ENCODE measurements around the gene RPL11.
"Not testable (repeated sequence)": the region's sequence is repeated elsewhere in the genome, so short reads cannot be mapped to it uniquely, and the experiment has no call there.

The RPL11 gene

DNA sequence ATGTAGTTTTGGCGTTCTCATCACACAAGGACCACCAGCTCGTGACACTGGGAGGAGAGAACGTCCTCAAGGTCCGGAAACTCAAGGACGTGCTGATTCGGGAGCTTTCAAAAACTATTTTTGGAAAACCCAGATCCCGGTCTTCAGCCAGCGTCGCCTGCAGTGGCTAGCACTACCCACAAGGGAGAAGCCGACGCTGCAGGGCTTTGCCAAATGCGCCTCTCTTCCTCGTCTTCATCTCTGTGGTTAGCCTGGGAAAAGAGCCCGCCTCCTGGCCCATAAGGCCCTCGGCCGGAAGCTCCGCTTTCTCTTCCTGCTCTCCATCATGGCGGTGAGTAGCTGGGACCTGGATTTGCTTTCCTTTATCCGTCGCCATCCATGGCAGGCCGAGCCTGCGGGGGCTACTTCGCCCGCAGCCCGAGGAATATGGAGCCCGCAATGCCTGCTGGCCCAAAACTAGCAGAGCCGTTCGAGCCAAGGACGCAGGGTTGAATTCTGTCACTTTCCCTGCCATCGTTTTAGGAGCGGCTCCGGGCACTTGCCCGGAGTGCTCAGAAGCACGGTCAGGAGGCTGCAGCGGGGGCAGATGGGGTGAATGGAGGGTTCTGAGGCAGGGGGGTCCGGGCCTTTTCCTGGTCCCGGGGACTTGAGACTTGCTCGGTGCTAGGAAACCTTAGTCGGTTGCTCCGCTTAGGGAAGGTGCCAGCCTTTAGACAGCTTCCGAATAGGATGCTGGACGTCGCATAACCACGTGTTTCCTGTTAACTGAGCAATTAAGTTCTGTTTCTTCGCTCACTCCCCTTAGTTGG, at the start of gene RPL11:
RPL11 (plus strand) TSS at position 308 of the 809 bp plus-strand sequence; CDS start at position 326, 18 bp downstream.
- peak; percentile 95 for DNase-seq (ENCODE audit: low spot score)
- peak; percentile 47 for TF ChIP-seq CTCF (IDR thresholded peaks at IDR 0.05; ENCODE audit: extremely low read depth, missing control alignments)

GRCh38 chr1:23643736-23644554, 47.7 kb upstream of the RPL11 start:
- no peak for DNase-seq (ENCODE audit: low spot score)
- TF ChIP-seq CTCF (IDR thresholded peaks at IDR 0.05; ENCODE audit: extremely low read depth, missing control alignments) = no peak

DNA sequence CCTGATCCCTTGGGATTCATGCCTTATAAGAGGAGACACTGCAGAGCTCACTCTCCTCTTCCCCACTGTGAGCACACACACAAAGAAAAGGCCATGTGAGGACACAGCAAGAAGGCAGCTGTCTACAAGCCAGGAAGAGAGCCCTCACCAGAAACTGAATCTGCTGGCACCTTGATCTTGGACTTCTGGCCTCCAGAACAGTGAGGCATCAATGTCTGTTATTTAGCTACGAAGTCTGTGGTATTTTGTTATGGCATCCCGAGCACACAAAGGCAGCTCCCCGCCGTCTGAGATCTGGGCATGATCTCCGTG, 47.1 kb upstream of the RPL11 start:
- no peak for TF ChIP-seq CTCF (IDR thresholded peaks at IDR 0.05; ENCODE audit: extremely low read depth, missing control alignments)
- DNase-seq (ENCODE audit: low spot score) = no peak

GRCh38 chr1:23645338-23645737, 46.3 kb upstream of the RPL11 start:
- TF ChIP-seq CTCF (IDR thresholded peaks at IDR 0.05; ENCODE audit: extremely low read depth, missing control alignments) = no peak
- no peak for DNase-seq (ENCODE audit: low spot score)

DNA sequence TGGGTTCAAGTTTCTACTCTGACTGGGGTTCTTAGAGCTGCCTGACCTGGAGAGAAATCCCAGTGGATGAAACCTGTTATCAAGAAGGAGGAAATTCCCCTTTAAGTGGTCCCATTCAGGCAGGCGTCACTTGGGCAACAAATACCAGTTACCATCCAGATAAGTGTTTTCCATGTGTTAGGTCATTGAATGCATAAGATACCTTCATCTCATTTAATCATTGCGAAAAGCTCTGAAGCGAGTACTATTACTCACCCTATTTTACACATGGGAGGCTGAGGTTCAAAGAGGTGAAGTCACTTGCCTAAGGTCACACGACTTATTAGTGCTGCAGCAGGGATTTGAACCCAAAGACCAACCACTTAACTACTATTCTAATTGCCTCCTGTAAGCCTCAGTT, 45.5 kb upstream of the RPL11 start:
- TF ChIP-seq CTCF (IDR thresholded peaks at IDR 0.05; ENCODE audit: extremely low read depth, missing control alignments) = no peak
- DNase-seq (ENCODE audit: low spot score) = no peak

GRCh38 chr1:23646541-23646940, 45.1 kb upstream of the RPL11 start:
- DNase-seq (ENCODE audit: low spot score) = no peak
- no peak for TF ChIP-seq CTCF (IDR thresholded peaks at IDR 0.05; ENCODE audit: extremely low read depth, missing control alignments)

- no peak for DNase-seq (ENCODE audit: low spot score)
- TF ChIP-seq CTCF (IDR thresholded peaks at IDR 0.05; ENCODE audit: extremely low read depth, missing control alignments) = no peak
Measured at GRCh38 chr1:23648576-23648975, 43.0 kb upstream of the RPL11 start.

GRCh38 chr1:23649157-23649556, 42.4 kb upstream of the RPL11 start:
- DNase-seq (ENCODE audit: low spot score) = not testable (repeated sequence)

Data from GM20000 (cell line).